ENCODE measurements around the gene CPLANE1.
"Not testable (repeated sequence)": the region's sequence is repeated elsewhere in the genome, so short reads cannot be mapped to it uniquely, and the experiment has no call there.

CPLANE1 gene

DNA sequence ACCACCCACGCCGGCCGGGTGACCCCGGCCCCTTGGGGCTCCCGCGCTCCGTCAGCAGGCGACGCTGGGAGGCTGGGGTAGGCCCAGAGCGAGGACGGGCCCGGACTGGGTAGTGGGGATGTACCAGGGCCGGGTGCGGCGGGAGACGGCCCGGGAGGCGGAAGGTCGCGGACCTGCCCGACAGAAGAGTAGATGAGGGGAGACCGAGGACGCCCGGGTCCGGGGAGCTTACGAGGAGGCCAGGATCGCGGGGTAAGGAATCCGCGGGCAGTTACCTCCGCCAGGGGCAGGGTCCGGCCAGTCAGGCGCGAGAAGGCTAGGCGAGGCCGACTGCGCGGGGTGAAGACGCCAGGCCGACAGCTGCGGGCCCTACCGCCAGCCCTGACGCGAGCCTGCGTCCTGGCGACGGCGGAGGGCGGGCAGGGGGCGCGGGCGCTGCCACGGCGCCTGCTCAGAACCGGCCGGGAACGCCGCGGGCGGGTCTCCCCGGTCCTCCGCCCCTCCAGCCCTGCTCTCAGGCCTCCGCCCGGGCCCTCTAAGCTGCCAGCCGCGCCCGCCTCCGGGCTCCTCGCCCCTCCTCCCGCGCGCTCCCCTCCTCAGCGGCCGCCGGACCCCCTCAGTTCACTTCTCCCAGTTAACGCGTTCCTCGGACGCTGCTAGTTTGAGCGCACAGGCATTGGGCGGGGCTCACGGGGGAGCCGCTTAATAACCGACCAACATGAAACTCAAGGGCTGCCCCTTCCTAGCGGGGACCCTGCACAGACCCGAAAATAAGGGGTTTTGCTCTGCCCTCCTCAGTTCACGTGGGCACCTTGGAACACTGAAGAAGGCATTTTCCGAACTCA is at the start of gene CPLANE1:
Gene CPLANE1 (minus strand): TSS at position 407 of the 845 bp plus-strand sequence. CDS start 1,678 bp downstream, outside the sequence.
- TF ChIP-seq CTCF (IDR thresholded peaks at IDR 0.05; ENCODE audit: insufficient read depth, low read depth, low read length, missing control alignments): no peak
- DNase-seq (ENCODE audit: low read depth): peak; percentile 80

DNA sequence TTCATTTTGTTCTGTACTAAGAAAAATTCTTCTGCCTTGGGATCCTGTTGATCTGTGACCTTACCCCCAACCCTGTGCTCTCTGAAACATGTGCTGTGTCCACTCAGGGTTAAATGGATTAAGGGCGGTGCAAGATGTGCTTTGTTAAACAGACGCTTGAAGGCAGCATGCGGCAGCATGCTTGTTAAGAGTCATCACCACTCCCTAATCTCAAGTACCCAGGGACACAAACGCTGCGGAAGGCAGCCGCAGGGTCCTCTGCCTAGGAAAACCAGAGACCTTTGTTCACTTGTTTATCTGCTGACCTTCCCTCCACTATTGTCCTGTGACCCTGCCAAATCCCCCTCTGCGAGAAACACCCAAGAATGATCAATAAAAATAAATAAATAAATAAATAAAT is 47.1 kb upstream of the CPLANE1 start:
- not testable (repeated sequence) for DNase-seq (ENCODE audit: low read depth); H3K4me3 ChIP-seq (ENCODE audit: low read depth, low read length)

More for the DNA sequence above, at the start of gene CPLANE1:
- H3K4me3 ChIP-seq (ENCODE audit: low read depth, low read length): peak within 1 kb of the TSS; percentile 93

GRCh38 chr5:37283214-37283820 is 34.1 kb upstream of the CPLANE1 start:
- no peak for DNase-seq (ENCODE audit: low read depth)
- H3K4me3 ChIP-seq (ENCODE audit: low read depth, low read length): no peak overlapping the region
- no peak for TF ChIP-seq CTCF (IDR thresholded peaks at IDR 0.05; ENCODE audit: insufficient read depth, low read depth, low read length, missing control alignments)

DNA sequence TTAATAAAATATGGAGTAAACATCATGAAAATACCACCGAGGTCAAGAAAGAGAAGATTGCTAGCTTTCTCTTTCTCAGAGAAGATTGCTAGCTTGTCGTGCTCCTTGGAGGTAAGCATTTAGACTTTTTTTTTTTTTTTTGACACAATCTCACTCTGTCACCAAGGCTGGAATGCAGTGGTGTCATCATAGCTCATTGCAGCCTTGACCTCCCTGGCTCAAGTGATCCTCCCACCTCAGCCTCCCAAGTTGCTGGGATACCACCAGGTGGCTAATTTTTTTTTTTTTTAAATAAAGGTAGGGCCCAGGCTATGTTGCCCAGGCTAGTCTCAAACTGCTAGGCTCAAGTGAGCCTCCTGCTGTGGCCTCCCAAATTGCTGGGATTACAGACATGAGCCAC is 26.3 kb upstream of the CPLANE1 start:
- no peak for TF ChIP-seq CTCF (IDR thresholded peaks at IDR 0.05; ENCODE audit: insufficient read depth, low read depth, low read length, missing control alignments)
- H3K4me3 ChIP-seq (ENCODE audit: low read depth, low read length): no peak overlapping the region
- no peak for DNase-seq (ENCODE audit: low read depth)

- no peak overlapping the region for H3K4me3 ChIP-seq (ENCODE audit: low read depth, low read length)
- no peak for DNase-seq (ENCODE audit: low read depth)
- no peak for TF ChIP-seq CTCF (IDR thresholded peaks at IDR 0.05; ENCODE audit: insufficient read depth, low read depth, low read length, missing control alignments)
Measured at GRCh38 chr5:37272511-37272910, 23.3 kb upstream of the CPLANE1 start.

DNA sequence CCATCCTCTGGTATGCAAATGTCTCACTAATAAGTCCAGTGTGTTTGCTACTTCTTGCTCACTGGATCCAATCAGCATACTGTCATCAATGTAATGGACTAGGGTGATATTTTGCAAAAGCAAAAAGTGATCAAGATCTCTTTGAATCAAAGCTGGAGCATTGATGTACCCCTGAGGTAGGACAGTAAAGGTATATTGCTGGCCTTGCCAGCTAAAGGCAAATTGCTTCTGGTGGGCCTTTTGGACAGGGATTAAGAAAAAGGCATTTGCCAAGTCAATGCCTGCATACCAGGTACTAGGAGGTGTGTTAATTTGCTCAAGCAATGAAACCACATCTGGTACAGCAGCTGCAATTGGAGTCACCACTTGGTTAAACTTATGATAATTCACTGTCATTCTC is 18.9 kb upstream of the CPLANE1 start:
- not testable (repeated sequence) for DNase-seq (ENCODE audit: low read depth); H3K4me3 ChIP-seq (ENCODE audit: low read depth, low read length)

DNA sequence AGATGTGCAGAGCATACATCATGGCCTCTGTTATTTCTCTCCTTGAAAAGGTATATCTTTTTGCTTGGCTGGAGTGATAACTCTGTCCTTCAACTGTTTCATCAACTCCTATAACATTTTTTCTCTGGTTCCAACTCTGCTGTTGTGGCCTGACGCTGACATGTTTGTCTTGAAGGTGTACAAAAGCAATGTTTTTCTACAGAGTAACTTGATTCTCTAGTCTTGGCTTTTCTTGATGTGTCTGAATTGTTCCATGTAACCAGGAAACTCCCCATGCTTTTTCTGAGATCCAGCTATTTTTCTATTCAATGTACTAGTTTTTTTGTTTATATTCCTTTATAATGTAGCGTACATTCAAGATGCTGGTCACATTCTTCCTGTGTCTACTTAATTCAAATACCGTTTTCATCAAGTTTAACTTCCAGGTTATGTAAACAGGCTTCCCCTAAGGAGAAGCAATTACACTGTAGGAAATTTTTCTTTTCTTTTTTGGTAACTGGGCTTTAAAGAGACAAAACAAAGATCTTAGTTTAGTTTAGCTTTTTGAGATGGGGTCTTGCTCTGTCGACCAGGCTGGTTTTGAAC is 6.7 kb upstream of the CPLANE1 start:
- H3K4me3 ChIP-seq (ENCODE audit: low read depth, low read length): no peak overlapping the region
- DNase-seq (ENCODE audit: low read depth): no peak
- TF ChIP-seq CTCF (IDR thresholded peaks at IDR 0.05; ENCODE audit: insufficient read depth, low read depth, low read length, missing control alignments): no peak
